ENCODE results near the gene ANKS1B.

Gene ANKS1B

GRCh38 chr12:98830657-98831056 is 1154.1 kb downstream of the ANKS1B start:
- Histone ChIP-seq H3K4me3 (ENCODE audit: extremely low read depth, insufficient read depth, low read length, poor library complexity, severe bottlenecking) (no peak overlapping the region), H3K27ac (ENCODE audit: low read depth, low read length, severe bottlenecking) (no peak overlapping the region), H3K4me1 (ENCODE audit: control insufficient read depth, insufficient read depth, low read length, poor library complexity, severe bottlenecking) (no peaks in the 10 kb centered on the region), H3K9me3 (ENCODE audit: control insufficient read depth, low read length) (no peaks in the 10 kb centered on the region), H3K36me3 (ENCODE audit: control insufficient read depth, insufficient read depth, low read length) (no peaks in the 10 kb centered on the region)
- WGBS, 2 experiments (ENCODE audit: insufficient coverage in 2 of 2) = 84 to 96% methylated on average over 3 to 7 of the region's 7 CpGs

DNA sequence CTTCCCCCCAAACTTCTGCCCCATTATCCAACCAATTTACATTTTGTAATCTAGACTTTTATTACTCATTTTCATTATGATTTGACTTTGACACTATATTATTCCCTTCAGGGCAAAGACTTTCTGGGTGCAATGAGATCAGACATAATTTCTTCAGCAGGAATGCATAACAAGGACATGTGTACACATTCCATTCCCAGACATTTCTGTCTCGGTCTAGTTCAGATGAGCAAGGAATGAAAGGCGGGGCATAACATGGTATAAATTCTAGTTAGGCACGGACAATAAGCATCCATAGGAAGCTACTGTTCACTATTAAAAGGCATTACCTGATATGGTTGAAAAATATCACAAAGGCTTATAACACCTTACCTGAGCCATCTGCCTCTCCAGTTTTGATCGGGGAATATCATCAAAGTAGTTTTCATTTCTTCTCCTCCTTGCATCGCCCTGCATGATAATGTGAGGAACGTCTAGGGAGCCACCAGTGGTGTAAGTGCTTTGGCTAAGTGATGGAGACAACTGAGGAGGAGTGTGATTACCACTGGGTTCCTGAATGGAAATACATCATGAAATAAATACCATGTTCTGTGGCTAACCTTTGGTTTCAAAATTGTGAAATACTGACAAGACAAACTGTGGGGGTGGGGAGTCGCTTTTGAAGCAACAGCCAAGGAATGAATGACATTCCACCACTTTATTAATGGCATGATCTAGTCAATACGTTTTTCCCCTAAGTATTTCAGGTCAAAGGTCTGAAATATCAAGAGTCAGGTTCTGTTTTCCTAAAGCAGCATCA is 1155.7 kb downstream of the ANKS1B start:
- WGBS, 2 experiments (ENCODE audit: insufficient coverage in 2 of 2) = 92 to 100% methylated on average over 2 to 4 of the region's 8 CpGs
- H3K36me3 ChIP-seq (ENCODE audit: control insufficient read depth, insufficient read depth, low read length) = no peaks in the 10 kb centered on the region
- no peaks in the 10 kb centered on the region for H3K4me1 ChIP-seq (ENCODE audit: control insufficient read depth, insufficient read depth, low read length, poor library complexity, severe bottlenecking)
- H3K4me3 ChIP-seq (ENCODE audit: extremely low read depth, insufficient read depth, low read length, poor library complexity, severe bottlenecking) = no peak overlapping the region
- no peaks in the 10 kb centered on the region for H3K9me3 ChIP-seq (ENCODE audit: control insufficient read depth, low read length)
- H3K27ac ChIP-seq (ENCODE audit: low read depth, low read length, severe bottlenecking) = no peak overlapping the region

DNA sequence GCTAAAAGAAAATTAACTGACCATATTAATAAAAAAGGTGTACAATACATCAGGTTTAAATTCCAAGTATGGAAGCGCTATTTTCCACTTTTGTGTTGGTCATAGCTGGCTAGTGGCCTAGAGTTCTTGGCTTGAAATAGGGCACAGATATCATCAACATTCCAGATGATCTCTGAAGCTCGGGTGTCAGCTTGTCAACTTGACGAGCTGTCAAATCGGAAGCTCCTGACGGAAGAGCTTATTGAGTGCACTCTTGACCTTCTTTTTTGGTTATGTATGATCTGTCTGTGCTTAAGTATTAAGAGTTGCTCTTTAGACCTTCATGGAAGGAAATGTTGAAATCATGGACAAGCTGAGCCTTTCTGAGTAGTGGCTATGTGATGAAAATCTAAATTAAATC is 1161.7 kb downstream of the ANKS1B start:
- Histone ChIP-seq H3K36me3 (ENCODE audit: control insufficient read depth, insufficient read depth, low read length) (no peaks in the 10 kb centered on the region), H3K27ac (ENCODE audit: low read depth, low read length, severe bottlenecking) (no peak overlapping the region), H3K9me3 (ENCODE audit: control insufficient read depth, low read length) (no peaks in the 10 kb centered on the region), H3K4me1 (ENCODE audit: control insufficient read depth, insufficient read depth, low read length, poor library complexity, severe bottlenecking) (peaks cover 7% of the 10 kb centered on the region), H3K4me3 (ENCODE audit: extremely low read depth, insufficient read depth, low read length, poor library complexity, severe bottlenecking) (no peak overlapping the region)
- whole genome bisulfite sequencing, 2 experiments (ENCODE audit: insufficient coverage in 2 of 2) = 85 to 100% methylated on average over 5 of the region's 5 CpGs

DNA sequence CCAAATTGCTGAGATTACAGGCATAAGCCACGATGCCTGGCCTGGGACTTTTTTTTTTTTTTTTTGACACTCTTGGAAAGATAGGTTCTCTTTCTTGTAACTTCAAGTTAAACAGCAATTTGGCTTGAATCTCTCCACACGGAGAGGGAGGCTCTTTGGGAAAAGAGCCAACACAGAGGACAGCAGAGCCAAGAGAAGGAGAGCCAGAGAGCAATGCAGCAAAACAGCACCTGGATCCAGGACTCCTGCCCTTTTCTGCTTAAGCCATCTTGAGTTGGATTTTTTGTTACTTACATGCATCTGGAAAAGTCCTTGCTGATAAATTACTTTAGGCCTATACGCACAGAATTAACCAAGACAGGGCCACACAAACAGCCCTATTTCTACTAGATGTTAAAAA is 1162.9 kb downstream of the ANKS1B start:
- Histone ChIP-seq H3K9me3 (ENCODE audit: control insufficient read depth, low read length) (no peaks in the 10 kb centered on the region), H3K27ac (ENCODE audit: low read depth, low read length, severe bottlenecking) (no peak overlapping the region), H3K4me1 (ENCODE audit: control insufficient read depth, insufficient read depth, low read length, poor library complexity, severe bottlenecking) (peaks cover 7% of the 10 kb centered on the region), H3K36me3 (ENCODE audit: control insufficient read depth, insufficient read depth, low read length) (no peaks in the 10 kb centered on the region), H3K4me3 (ENCODE audit: extremely low read depth, insufficient read depth, low read length, poor library complexity, severe bottlenecking) (no peak overlapping the region)
- WGBS, 2 experiments (ENCODE audit: insufficient coverage in 2 of 2) = 80 to 100% methylated on average over 1 of the region's 3 CpGs

- WGBS, 2 experiments (ENCODE audit: insufficient coverage in 2 of 2) = 71 to 78% methylated on average over 2 of the region's 2 CpGs
- no peak overlapping the region for H3K27ac ChIP-seq (ENCODE audit: low read depth, low read length, severe bottlenecking)
Observed at GRCh38 chr12:98821232-98821631, 1163.5 kb downstream of the ANKS1B start.

DNA sequence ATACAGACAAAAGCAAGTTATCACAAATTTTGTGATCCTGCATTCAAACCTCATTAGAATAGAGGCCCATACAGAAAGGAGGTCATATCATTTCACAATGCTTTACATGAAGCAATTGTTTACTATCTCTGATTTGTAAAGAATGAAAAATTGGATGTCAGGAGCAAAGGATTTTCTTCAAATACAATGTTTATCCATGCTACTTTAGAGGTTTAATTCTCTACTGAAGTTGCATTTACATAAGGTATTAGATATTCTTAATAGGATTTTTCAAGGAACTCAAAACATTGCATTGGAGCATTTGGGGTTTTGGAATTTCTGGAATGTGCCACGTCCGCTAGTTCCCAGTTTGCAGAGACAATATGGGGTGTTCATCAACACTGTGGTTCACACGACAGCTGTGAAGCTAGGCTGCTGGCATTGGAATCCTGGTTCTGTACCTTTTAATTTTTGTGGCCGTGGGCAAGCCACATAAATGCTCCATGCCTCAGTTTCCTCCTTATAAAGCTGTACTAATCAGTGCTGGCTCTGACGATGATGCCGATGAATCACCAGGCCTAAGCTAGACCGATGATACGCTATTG is 1164.8 kb downstream of the ANKS1B start:
- peaks cover 7% of the 10 kb centered on the region for H3K4me1 ChIP-seq (ENCODE audit: control insufficient read depth, insufficient read depth, low read length, poor library complexity, severe bottlenecking)
- H3K27ac ChIP-seq (ENCODE audit: low read depth, low read length, severe bottlenecking) = no peak overlapping the region
- H3K4me3 ChIP-seq (ENCODE audit: extremely low read depth, insufficient read depth, low read length, poor library complexity, severe bottlenecking) = no peak overlapping the region
- H3K9me3 ChIP-seq (ENCODE audit: control insufficient read depth, low read length) = no peaks in the 10 kb centered on the region
- WGBS, 2 experiments (ENCODE audit: insufficient coverage in 2 of 2) = 77 to 81% methylated on average over 7 to 8 of the region's 8 CpGs
- no peaks in the 10 kb centered on the region for H3K36me3 ChIP-seq (ENCODE audit: control insufficient read depth, insufficient read depth, low read length)

More at GRCh38 chr12:98821232-98821631, 1163.5 kb downstream of the ANKS1B start:
- Histone ChIP-seq H3K4me3 (ENCODE audit: extremely low read depth, insufficient read depth, low read length, poor library complexity, severe bottlenecking) (no peak overlapping the region), H3K36me3 (ENCODE audit: control insufficient read depth, insufficient read depth, low read length) (no peaks in the 10 kb centered on the region), H3K9me3 (ENCODE audit: control insufficient read depth, low read length) (no peaks in the 10 kb centered on the region), H3K4me1 (ENCODE audit: control insufficient read depth, insufficient read depth, low read length, poor library complexity, severe bottlenecking) (peaks cover 7% of the 10 kb centered on the region)

- 85 to 95% methylated on average over 2 of the region's 3 CpGs for WGBS, 2 experiments (ENCODE audit: insufficient coverage in 2 of 2)
- Histone ChIP-seq H3K36me3 (ENCODE audit: control insufficient read depth, insufficient read depth, low read length) (no peaks in the 10 kb centered on the region), H3K4me3 (ENCODE audit: extremely low read depth, insufficient read depth, low read length, poor library complexity, severe bottlenecking) (no peak overlapping the region), H3K27ac (ENCODE audit: low read depth, low read length, severe bottlenecking) (no peak overlapping the region), H3K4me1 (ENCODE audit: control insufficient read depth, insufficient read depth, low read length, poor library complexity, severe bottlenecking) (peaks cover 7% of the 10 kb centered on the region), H3K9me3 (ENCODE audit: control insufficient read depth, low read length) (no peaks in the 10 kb centered on the region)
Observed at GRCh38 chr12:98819071-98819470, 1165.7 kb downstream of the ANKS1B start.

DNA sequence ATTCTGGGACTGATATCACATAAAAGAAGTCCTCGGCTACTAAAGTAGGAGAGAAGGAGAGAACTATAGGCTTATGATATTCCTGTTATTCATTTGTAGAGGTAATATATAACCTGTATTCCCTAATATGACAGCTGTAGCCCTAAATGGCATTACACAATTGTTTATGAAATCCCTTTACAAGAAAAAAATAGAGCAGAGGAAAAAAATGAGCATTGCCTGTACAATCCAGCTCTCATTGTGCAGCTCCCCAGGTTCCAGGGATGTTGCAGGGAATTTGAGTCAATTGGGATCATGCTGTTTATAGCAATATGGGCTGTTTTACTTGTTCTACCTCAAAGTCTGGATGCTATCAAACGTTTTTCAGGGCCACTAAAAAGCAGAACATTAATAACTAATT is 1166.5 kb downstream of the ANKS1B start:
- WGBS, 2 experiments (ENCODE audit: insufficient coverage in 2 of 2) = no CpG with 5 or more reads among the region's 2 CpGs
- Histone ChIP-seq H3K36me3 (ENCODE audit: control insufficient read depth, insufficient read depth, low read length) (no peaks in the 10 kb centered on the region), H3K4me1 (ENCODE audit: control insufficient read depth, insufficient read depth, low read length, poor library complexity, severe bottlenecking) (peaks cover 7% of the 10 kb centered on the region), H3K27ac (ENCODE audit: low read depth, low read length, severe bottlenecking) (no peak overlapping the region), H3K9me3 (ENCODE audit: control insufficient read depth, low read length) (no peaks in the 10 kb centered on the region), H3K4me3 (ENCODE audit: extremely low read depth, insufficient read depth, low read length, poor library complexity, severe bottlenecking) (no peak overlapping the region)

DNA sequence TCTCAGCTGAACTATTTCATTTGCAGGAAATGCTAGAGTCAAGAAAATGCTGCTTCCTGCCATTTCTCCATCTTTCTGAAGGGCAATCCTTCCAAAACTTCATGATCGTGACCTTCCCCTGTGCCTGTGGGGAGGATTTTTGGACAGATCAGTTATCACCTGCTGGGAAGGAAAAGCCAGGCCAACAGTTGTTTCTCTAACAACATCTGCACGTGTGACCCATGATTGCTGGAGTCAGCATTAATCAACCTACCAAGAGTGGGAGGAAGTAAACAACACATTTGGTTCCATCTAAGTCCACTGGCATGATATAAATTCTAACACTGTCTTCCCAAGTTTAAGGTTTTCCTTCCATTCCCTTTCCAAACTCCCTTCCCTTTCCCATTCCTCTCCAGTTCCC is 1167.0 kb downstream of the ANKS1B start:
- Histone ChIP-seq H3K27ac (ENCODE audit: low read depth, low read length, severe bottlenecking) (no peak overlapping the region), H3K4me1 (ENCODE audit: control insufficient read depth, insufficient read depth, low read length, poor library complexity, severe bottlenecking) (peaks cover 7% of the 10 kb centered on the region), H3K36me3 (ENCODE audit: control insufficient read depth, insufficient read depth, low read length) (no peaks in the 10 kb centered on the region), H3K4me3 (ENCODE audit: extremely low read depth, insufficient read depth, low read length, poor library complexity, severe bottlenecking) (no peak overlapping the region), H3K9me3 (ENCODE audit: control insufficient read depth, low read length) (no peaks in the 10 kb centered on the region)
- WGBS, 2 experiments (ENCODE audit: insufficient coverage in 2 of 2) = 86 to 100% methylated on average over 1 of the region's 2 CpGs

- H3K4me1 ChIP-seq (ENCODE audit: control insufficient read depth, insufficient read depth, low read length, poor library complexity, severe bottlenecking) = peaks cover 7% of the 10 kb centered on the region
- H3K36me3 ChIP-seq (ENCODE audit: control insufficient read depth, insufficient read depth, low read length) = no peaks in the 10 kb centered on the region
- 86 to 93% methylated on average over 1 to 2 of the region's 4 CpGs for WGBS, 2 experiments (ENCODE audit: insufficient coverage in 2 of 2)
- H3K4me3 ChIP-seq (ENCODE audit: extremely low read depth, insufficient read depth, low read length, poor library complexity, severe bottlenecking) = no peak overlapping the region
- no peaks in the 10 kb centered on the region for H3K9me3 ChIP-seq (ENCODE audit: control insufficient read depth, low read length)
- H3K27ac ChIP-seq (ENCODE audit: low read depth, low read length, severe bottlenecking) = no peak overlapping the region
Observed at GRCh38 chr12:98816720-98817119, 1168.0 kb downstream of the ANKS1B start.

DNA sequence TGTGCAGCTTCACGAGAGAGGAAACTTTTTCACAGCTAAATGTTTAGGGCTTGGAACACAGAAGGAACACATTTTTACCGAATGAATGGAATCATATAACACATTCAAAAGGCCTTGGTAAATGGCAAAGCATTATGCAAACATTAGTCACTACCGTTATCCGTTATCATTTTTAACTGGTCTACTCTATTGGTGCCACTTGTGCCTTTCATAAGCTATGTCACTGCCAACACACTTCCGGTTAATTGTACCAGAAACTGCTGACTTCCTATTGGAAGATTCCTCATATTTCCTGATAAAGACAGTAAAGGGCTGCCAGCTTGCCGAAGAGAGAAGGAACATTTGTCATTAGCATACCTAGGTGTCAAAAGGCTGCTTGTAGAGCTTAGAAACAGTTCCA is 1170.5 kb downstream of the ANKS1B start:
- WGBS, 2 experiments (ENCODE audit: insufficient coverage in 2 of 2) = 90 to 95% methylated on average over 5 to 6 of the region's 6 CpGs
- Histone ChIP-seq H3K27ac (ENCODE audit: low read depth, low read length, severe bottlenecking) (no peak overlapping the region), H3K36me3 (ENCODE audit: control insufficient read depth, insufficient read depth, low read length) (no peaks in the 10 kb centered on the region), H3K9me3 (ENCODE audit: control insufficient read depth, low read length) (no peaks in the 10 kb centered on the region), H3K4me1 (ENCODE audit: control insufficient read depth, insufficient read depth, low read length, poor library complexity, severe bottlenecking) (no peaks in the 10 kb centered on the region), H3K4me3 (ENCODE audit: extremely low read depth, insufficient read depth, low read length, poor library complexity, severe bottlenecking) (no peak overlapping the region)

All from mesodermal cell (in vitro differentiated cells).